ENCODE measurements around the gene PPIF.

DNA sequence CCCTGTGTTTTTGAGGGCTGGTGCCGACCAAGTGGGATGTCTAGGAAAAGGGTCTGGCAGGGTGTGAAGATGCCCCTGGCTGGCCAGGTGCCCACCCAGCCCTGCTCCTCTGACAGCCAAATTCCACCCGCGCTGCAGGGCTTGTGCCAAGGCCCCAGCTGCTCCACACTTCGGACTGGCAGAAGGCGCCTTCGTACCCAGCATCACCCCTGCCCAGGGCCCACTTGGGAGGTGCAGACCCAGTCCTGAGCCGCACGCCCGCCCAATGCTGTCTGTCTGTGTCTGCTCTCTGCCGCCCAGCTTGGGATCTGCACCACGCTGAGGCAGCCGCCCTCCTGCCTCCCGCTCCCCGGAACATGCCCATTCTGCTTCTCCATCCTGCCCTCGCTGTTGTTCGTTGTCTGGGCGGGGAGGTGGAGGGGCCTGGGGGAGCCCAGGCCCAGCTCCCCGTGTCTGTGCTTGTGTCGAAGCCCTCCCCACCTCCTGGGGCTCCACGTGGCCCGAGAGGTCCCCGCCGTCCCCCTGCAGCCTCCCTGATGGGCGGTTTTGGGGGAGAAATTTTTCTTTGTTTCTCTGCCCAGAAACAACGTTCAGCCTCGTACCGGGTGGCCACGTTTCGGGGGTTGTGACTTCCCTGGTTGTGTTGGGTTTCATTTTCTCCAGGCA, 36.9 kb upstream of the PPIF start:
- TF ChIP-seq, protein P1, sequence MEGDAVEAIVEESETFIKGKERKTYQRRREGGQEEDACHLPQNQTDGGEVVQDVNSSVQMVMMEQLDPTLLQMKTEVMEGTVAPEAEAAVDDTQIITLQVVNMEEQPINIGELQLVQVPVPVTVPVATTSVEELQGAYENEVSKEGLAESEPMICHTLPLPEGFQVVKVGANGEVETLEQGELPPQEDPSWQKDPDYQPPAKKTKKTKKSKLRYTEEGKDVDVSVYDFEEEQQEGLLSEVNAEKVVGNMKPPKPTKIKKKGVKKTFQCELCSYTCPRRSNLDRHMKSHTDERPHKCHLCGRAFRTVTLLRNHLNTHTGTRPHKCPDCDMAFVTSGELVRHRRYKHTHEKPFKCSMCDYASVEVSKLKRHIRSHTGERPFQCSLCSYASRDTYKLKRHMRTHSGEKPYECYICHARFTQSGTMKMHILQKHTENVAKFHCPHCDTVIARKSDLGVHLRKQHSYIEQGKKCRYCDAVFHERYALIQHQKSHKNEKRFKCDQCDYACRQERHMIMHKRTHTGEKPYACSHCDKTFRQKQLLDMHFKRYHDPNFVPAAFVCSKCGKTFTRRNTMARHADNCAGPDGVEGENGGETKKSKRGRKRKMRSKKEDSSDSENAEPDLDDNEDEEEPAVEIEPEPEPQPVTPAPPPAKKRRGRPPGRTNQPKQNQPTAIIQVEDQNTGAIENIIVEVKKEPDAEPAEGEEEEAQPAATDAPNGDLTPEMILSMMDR (conservative IDR thresholded peaks at IDR 0.05; ENCODE audit: low read length), result no peak
- TF ChIP-seq EZH2phosphoT487 (IDR thresholded peaks at IDR 0.05; ENCODE audit: borderline replicate concordance, low read depth, low read length), result no peak
